Spleen (tissue), 11 donors: ENCODE results near the gene ZNF277. TPM values are rescaled to one million over a fixed set of nuclear protein-coding genes. Genes with fewer than 3 reads are reported as not detected.

Experiments
- DNase-seq: peaks from one replicate; pipeline ENCODE4 v3.0.0-alpha.2; 2020
- H3K27ac ChIP-seq, 8 donors: fragments of 200-600 bp; sonication (generic) in 7 of 8; 1 replicate in 4 of 8; 2 replicates in 4 of 8; pipeline versions ENCODE4 v1.5.0 to v1.8.0; 2016 to 2021; ENCODE audit warnings: inconsistent platforms in 4 of 8, mild to moderate bottlenecking in 4 of 8, moderate library complexity in 1 of 8
- H3K27me3 ChIP-seq, 7 donors: fragments of 200-600 bp; sonication (generic) in 6 of 7; replicated peaks in 1 of 7; 1 replicate in 4 of 7; 2 replicates in 3 of 7; pipeline versions ENCODE4 v1.5.0 to v1.8.0; 2016 to 2021; ENCODE audit warnings: inconsistent platforms in 3 of 7, mild to moderate bottlenecking in 1 of 7
- H3K36me3 ChIP-seq, 6 donors: fragments of 200-600 bp; sonication (generic) in 5 of 6; 1 replicate in 4 of 6; 2 replicates in 2 of 6; pipeline versions ENCODE4 v1.5.0 to v1.8.0; 2016 to 2021; ENCODE audit warnings: inconsistent platforms in 2 of 6
- H3K4me1 ChIP-seq, 6 donors: fragments of 200-600 bp; sonication (generic) in 5 of 6; 1 replicate in 3 of 6; 2 replicates in 3 of 6; pipeline versions ENCODE4 v1.5.0 to v1.8.0; 2016 to 2021; ENCODE audit warnings: inconsistent platforms in 3 of 6
- H3K4me3 ChIP-seq, 8 donors: fragments of 200-600 bp; sonication (generic) in 7 of 8; 1 replicate in 4 of 8; 2 replicates in 4 of 8; pipeline versions ENCODE4 v1.5.0 to v1.8.0; 2016 to 2021; ENCODE audit warnings: inconsistent platforms in 4 of 8, mild to moderate bottlenecking in 4 of 8, moderate library complexity in 2 of 8
- H3K9me3 ChIP-seq, 8 donors: fragments of 200-600 bp; sonication (generic) in 7 of 8; 1 replicate in 4 of 8; 2 replicates in 4 of 8; pipeline versions ENCODE4 v1.5.0 to v1.8.0; 2016 to 2021; ENCODE audit warnings: inconsistent platforms in 4 of 8
- CTCF ChIP-seq, 11 experiments: fragments of 200-600 bp in 7 of 11; fragments of 450-650 bp in 4 of 11; sonication (generic) in 4 of 11; IDR thresholded peaks in 8 of 11; conservative IDR thresholded peaks in 3 of 11; 1 replicate in 7 of 11; 2 replicates in 4 of 11; pipeline versions ENCODE4 v1.4.0 to v1.8.0; 2016 to 2021; ENCODE audit warnings: antibody characterized with exemption in 11 of 11, inconsistent platforms in 4 of 11, mild to moderate bottlenecking in 1 of 11
- POLR2A ChIP-seq, 3 donors: fragments of 450-650 bp; IDR thresholded peaks; one replicate each; pipeline ENCODE4 v1.5.1; 2017; ENCODE audit warnings: antibody characterized with exemption in 3 of 3, mild to moderate bottlenecking in 1 of 3
- POLR2AphosphoS5 ChIP-seq, 3 donors: sonication (generic); formaldehyde crosslinking; IDR thresholded peaks; one replicate each; pipeline ENCODE4 v1.5.1; 2017; ENCODE audit warnings: antibody characterized with exemption in 3 of 3
- WGBS, 5 donors: extraction: QIAGEN DNeasy Blood & Tissue Kit in 3 of 5; methylation state at CpG; one replicate each; pipeline versions ENCODE4 v1.1.5 to v1.1.7; 2013 to 2018; 5-methylcytosine and 5-hydroxymethylcytosine counted together
- intact Hi-C: fragments of 100-400 bp; cut with DNase I; formaldehyde crosslinking; loops from one replicate; pipeline ENCODE4 v1.15.0; 2023; ENCODE audit warnings: low total_unique reads
- polyA plus RNA-seq, 3 donors: library from polyadenylated mRNA; stranded (reverse); fragments of 200-250 nt; gene quantifications; one replicate each; pipeline ENCODE4 v1.2.1, GENCODE V29; 2013
- total RNA-seq, 7 donors: library from RNA; depleted of rRNA in 3 of 7; stranded (reverse); fragments of >200 nt in 3 of 7; fragmentation: NEBNext Ultra II Directional in 4 of 7; extraction: Animal tissue kit (Norgen Biotek cat#: 25700) in 4 of 7; gene quantifications; one replicate each; pipeline versions ENCODE4 v1.1.0 to v1.2.1, GENCODE V29; 2016 to 2021
- donor health status: healthy with polysubstance abuse.
- donor health status: DM: no; HTN: no; CAD: no; lungs with moderate emphysema.
- donor health status: DM: no; HTN: no; CAD: no.
- donor health status: Bipolar disorder and iron deficiency.
- donor health status: healthy.
- donor health status: DM: no; HTN: no; CAD: no.
- donor health status: DM: yes; HTN: yes; CAD: no.

Gene ZNF277
- total and polyA plus RNA-seq, 10 donors: 14.5 to 36.1 (median 19.6) TPM

- Histone ChIP-seq H3K4me1 (no peaks in the 10 kb centered on the region), H3K27me3 (no peaks in the 10 kb centered on the region), H3K9me3 (peaks cover 0 to 16% (median 3%) of the 10 kb centered on the region in 8 donors), H3K4me3 (no peak overlapping the region), H3K27ac (no peak overlapping the region), H3K36me3 (no peaks in the 10 kb centered on the region)
- WGBS, 5 donors: 70 to 94% (median 83%) methylated on average over 4 of the region's 4 CpGs
- DNase-seq: no peak
- intact Hi-C loops: no loop called here
- TF ChIP-seq POLR2A (IDR thresholded peaks at IDR 0.05) (no peak), POLR2AphosphoS5 (IDR thresholded peaks at IDR 0.05) (no peak)
Measured at GRCh38 chr7:112232212-112232978, 25.9 kb downstream of the ZNF277 start.

DNA sequence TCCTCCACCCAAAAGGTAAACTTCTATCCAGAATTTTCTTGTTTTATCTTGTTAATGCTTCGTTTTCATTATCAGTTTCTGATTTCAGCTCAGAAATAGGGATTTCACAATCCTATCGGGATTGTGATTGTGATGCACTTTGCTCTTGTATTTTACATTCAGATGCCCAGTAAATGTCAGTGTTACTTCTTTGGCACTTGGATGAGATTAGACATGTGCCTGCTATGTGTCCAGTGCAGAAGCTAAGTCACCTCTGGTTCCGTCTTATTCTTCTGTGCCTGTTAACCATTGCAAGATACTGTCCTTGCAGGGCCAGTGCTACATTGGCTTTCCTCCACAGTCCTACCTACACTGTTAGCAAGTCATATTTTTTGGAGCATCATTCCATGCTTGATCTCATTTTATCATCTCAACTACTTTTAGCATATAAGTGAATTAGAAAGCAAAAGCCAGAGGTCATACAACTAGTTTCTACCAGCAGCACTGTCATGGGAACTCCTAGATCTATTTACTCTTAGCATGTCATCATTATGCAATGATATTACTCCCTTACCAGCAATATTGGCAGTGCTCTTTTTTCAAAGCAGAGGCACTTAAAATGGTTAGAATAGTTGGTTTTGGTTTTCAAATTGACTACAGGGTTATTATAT, 26.7 kb downstream of the ZNF277 start:
- intact Hi-C loops: no loop called here
- Histone ChIP-seq H3K36me3 (no peaks in the 10 kb centered on the region), H3K4me3 (no peak overlapping the region), H3K27ac (no peak overlapping the region), H3K4me1 (no peaks in the 10 kb centered on the region), H3K27me3 (no peaks in the 10 kb centered on the region), H3K9me3 (peaks cover 0 to 16% (median 3%) of the 10 kb centered on the region in 8 donors)
- TF ChIP-seq POLR2A (IDR thresholded peaks at IDR 0.05): no peak
- no peak for TF ChIP-seq CTCF (IDR thresholded peaks at IDR 0.05 in 8 of 11, conservative IDR thresholded peaks at IDR 0.05 in 3 of 11)
- no peak for TF ChIP-seq POLR2AphosphoS5 (IDR thresholded peaks at IDR 0.05)
- no peak for DNase-seq
- WGBS, 5 donors: 86 to 95% (median 93%) methylated on average over 3 of the region's 3 CpGs

GRCh38 chr7:112234147-112234546, 27.7 kb downstream of the ZNF277 start:
- H3K4me3 ChIP-seq: no peak overlapping the region
- no peak overlapping the region for H3K27ac ChIP-seq
- no peaks in the 10 kb centered on the region for H3K4me1 ChIP-seq
- no peaks in the 10 kb centered on the region for H3K27me3 ChIP-seq
- 100% methylated on average over 1 of the region's 1 CpG for WGBS, 5 donors
- DNase-seq: no peak
- peaks cover 0 to 16% (median 3%) of the 10 kb centered on the region in 8 donors for H3K9me3 ChIP-seq
- no peak for TF ChIP-seq POLR2AphosphoS5 (IDR thresholded peaks at IDR 0.05)
- no peak for TF ChIP-seq CTCF (IDR thresholded peaks at IDR 0.05 in 8 of 11, conservative IDR thresholded peaks at IDR 0.05 in 3 of 11)
- TF ChIP-seq POLR2A (IDR thresholded peaks at IDR 0.05): no peak
- intact Hi-C loops: no loop called here
- H3K36me3 ChIP-seq: no peaks in the 10 kb centered on the region

DNA sequence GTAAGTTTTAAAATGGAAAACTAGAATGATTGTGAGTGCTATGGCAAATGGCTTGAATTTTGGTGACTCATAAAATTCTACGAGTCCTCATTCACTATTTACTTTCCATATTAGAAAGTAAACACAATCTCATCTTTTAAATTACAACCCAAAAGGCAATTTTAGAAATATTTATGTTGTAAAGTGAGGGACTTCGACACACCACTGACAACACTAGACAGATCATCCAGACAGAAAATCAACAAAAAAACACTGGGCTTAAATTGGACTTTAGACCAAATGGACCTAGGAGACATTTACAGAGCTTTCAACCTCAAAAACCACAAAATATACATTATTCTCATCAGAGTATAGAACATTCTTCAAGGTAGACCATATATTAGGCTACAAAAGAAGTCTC, 30.1 kb downstream of the ZNF277 start:
- Histone ChIP-seq H3K9me3 (peaks cover 0 to 16% (median 3%) of the 10 kb centered on the region in 8 donors), H3K4me3 (no peak overlapping the region), H3K27ac (no peak overlapping the region), H3K36me3 (no peaks in the 10 kb centered on the region), H3K27me3 (no peaks in the 10 kb centered on the region), H3K4me1 (no peaks in the 10 kb centered on the region)
- no peak for TF ChIP-seq POLR2A (IDR thresholded peaks at IDR 0.05)
- no peak for TF ChIP-seq CTCF (IDR thresholded peaks at IDR 0.05 in 8 of 11, conservative IDR thresholded peaks at IDR 0.05 in 3 of 11)
- TF ChIP-seq POLR2AphosphoS5 (IDR thresholded peaks at IDR 0.05): no peak
- 94 to 98% (median 97%) methylated on average over 2 of the region's 2 CpGs for WGBS, 5 donors
- intact Hi-C loops: no loop called here
- no peak for DNase-seq
